HepG2 (cell line): ENCODE measurements around the gene SLC29A1. TPM values are rescaled to one million over a fixed set of nuclear protein-coding genes. Genes with fewer than 3 reads are reported as not detected.

ENCODE experiments used
- AGO2 ChIP-seq: fragments of 200-400 bp; formaldehyde crosslinking; optimal IDR thresholded peaks from 2 replicates; pipeline ENCODE3; 2017; ENCODE audit warnings: mild to moderate bottlenecking, low read depth, low read length, moderate library complexity
- ATAD3A ChIP-seq: sonication (generic); formaldehyde crosslinking; IDR thresholded peaks from 2 replicates; pipeline ENCODE4 v1.4.0; 2020; ENCODE audit warnings: missing genetic modification reagents
- ETV6 ChIP-seq: sonication (generic); formaldehyde crosslinking; conservative IDR thresholded peaks from 2 replicates; pipeline ENCODE4 v1.4.0; 2020; ENCODE audit warnings: missing genetic modification reagents
- GTF3A ChIP-seq: sonication (generic); formaldehyde crosslinking; conservative IDR thresholded peaks from 2 replicates; pipeline ENCODE4 v1.4.0; 2020; ENCODE audit warnings: mild to moderate bottlenecking, missing genetic modification reagents
- HIC2 ChIP-seq: sonication (generic); formaldehyde crosslinking; IDR thresholded peaks from 2 replicates; pipeline ENCODE4 v1.9.0; 2022; ENCODE audit warnings: low read depth, missing genetic modification reagents
- HNF1A ChIP-seq, 2 experiments: sonication (generic) in 1 of 2; formaldehyde crosslinking in 1 of 2; IDR thresholded peaks; 2 replicates each; pipeline versions ENCODE4 v1.4.0 to v1.6.1; 2016 to 2020; ENCODE audit warnings: borderline replicate concordance in 1 of 2, low read depth in 1 of 2, mild to moderate bottlenecking in 1 of 2, missing genetic modification reagents in 1 of 2
- HNRNPH1 ChIP-seq: fragments of 200-400 bp; formaldehyde crosslinking; optimal IDR thresholded peaks from 2 replicates; pipeline ENCODE3; 2017; ENCODE audit warnings: mild to moderate bottlenecking, low read depth, low read length
- KDM5B ChIP-seq: sonication (generic); formaldehyde crosslinking; IDR thresholded peaks from 2 replicates; pipeline ENCODE4 v1.4.0; 2020; ENCODE audit warnings: missing genetic modification reagents, mild to moderate bottlenecking, borderline replicate concordance
- KLF13 ChIP-seq: sonication (generic); formaldehyde crosslinking; IDR thresholded peaks from 2 replicates; pipeline ENCODE4 v1.4.0; 2020; ENCODE audit warnings: mild to moderate bottlenecking, missing genetic modification reagents
- MAZ ChIP-seq, 2 experiments: sonication (generic) in 1 of 2; formaldehyde crosslinking in 1 of 2; IDR thresholded peaks; 2 replicates each; pipeline versions ENCODE4 v1.5.0 to v1.6.1; 2012 to 2020; ENCODE audit warnings: low read depth in 2 of 2, mild to moderate bottlenecking in 2 of 2, borderline replicate concordance in 1 of 2, improper control_type of control experiment in 1 of 2, low read length in 1 of 2, missing genetic modification reagents in 1 of 2, moderate library complexity in 1 of 2
- NFYC ChIP-seq: IDR thresholded peaks from 2 replicates; pipeline ENCODE4 v1.6.1; 2016; ENCODE audit warnings: missing genetic modification reagents, missing compliant biosample characterization
- NR2F6 ChIP-seq, 2 experiments: IDR thresholded peaks; 2 replicates each; pipeline ENCODE4 v1.6.1; 2016; ENCODE audit warnings: antibody characterized with exemption in 1 of 2, mild to moderate bottlenecking in 1 of 2
- POLR2A ChIP-seq, 2 experiments: IDR thresholded peaks; 2 replicates each; pipeline ENCODE4 v1.6.1; 2011; ENCODE audit warnings: low read depth in 2 of 2, low read length in 2 of 2, mild to moderate bottlenecking in 1 of 2, moderate library complexity in 1 of 2; ENCODE audit not compliant: insufficient read depth in 1 of 2
- POLR2AphosphoS5 ChIP-seq: IDR thresholded peaks from 2 replicates; pipeline ENCODE4 v1.6.1; 2012; ENCODE audit warnings: low read depth, low read length
- PPARG ChIP-seq: conservative IDR thresholded peaks from 2 replicates; pipeline ENCODE4 v1.6.1; 2016; ENCODE audit warnings: missing biosample characterization, missing genetic modification reagents
- RFXANK ChIP-seq: IDR thresholded peaks from 2 replicates; pipeline ENCODE4 v1.6.1; 2016
- TERF1 ChIP-seq: sonication (generic); formaldehyde crosslinking; IDR thresholded peaks from 2 replicates; pipeline ENCODE4 v1.8.0; 2022; ENCODE audit warnings: mild to moderate bottlenecking, missing genetic modification reagents, moderate library complexity
- TOE1 ChIP-seq: sonication (generic); formaldehyde crosslinking; IDR thresholded peaks from 2 replicates; pipeline ENCODE4 v1.4.0; 2020; ENCODE audit warnings: mild to moderate bottlenecking, missing genetic modification reagents
- ZEB1 ChIP-seq: IDR thresholded peaks from 2 replicates; pipeline ENCODE4 v1.6.1; 2012; ENCODE audit warnings: mild to moderate bottlenecking, low read depth, inconsistent platforms; ENCODE audit not compliant: insufficient replicate concordance
- ZNF232 ChIP-seq: sonication (generic); formaldehyde crosslinking; IDR thresholded peaks from 2 replicates; pipeline ENCODE4 v1.4.0; 2020; ENCODE audit warnings: missing genetic modification reagents, borderline replicate concordance
- ZNF24 ChIP-seq: fragments of 450-650 bp; IDR thresholded peaks from 2 replicates; pipeline ENCODE4 v1.6.1; 2017; ENCODE audit warnings: antibody characterized with exemption, mild to moderate bottlenecking
- ZNF44 ChIP-seq: sonication (generic); formaldehyde crosslinking; IDR thresholded peaks from 2 replicates; pipeline ENCODE4 v1.5.1; 2020; ENCODE audit warnings: mild to moderate bottlenecking, missing genetic modification reagents
- ZSCAN31 ChIP-seq: sonication (generic); formaldehyde crosslinking; IDR thresholded peaks from 2 replicates; pipeline ENCODE4 v1.5.0; 2020; ENCODE audit warnings: low read depth, mild to moderate bottlenecking, missing genetic modification reagents
- polyA plus RNA-seq, 8 experiments: library from polyadenylated mRNA; depleted of rRNA in 3 of 8; stranded (reverse) in 7 of 8; unstranded in 1 of 8; fragments of >200 nt; fragmentation: Illumina TruSeq in 4 of 8; extraction: Trizol in 4 of 8; gene quantifications; 2 replicates each; pipeline versions ENCODE4 v1.2.1 to v1.2.3, GENCODE V29; 2011 to 2016; ENCODE audit warnings: low read depth in 4 of 8, missing spikeins in 1 of 8, mixed read lengths in 1 of 8; ENCODE audit not compliant: insufficient read depth in 1 of 8
- total RNA-seq, 5 experiments: library from RNA; depleted of rRNA; stranded (reverse); fragments of >200 nt; fragmentation: Illumina TruSeq; extraction: Trizol; gene quantifications; 2 replicates each; pipeline ENCODE4 v1.2.3, GENCODE V29; 2016; ENCODE audit warnings: low read depth in 1 of 5

SLC29A1 gene
- total and polyA plus RNA-seq, 2 of the 13 experiments (the other 11 are each of a cell fraction or from before 2014, with no cell fraction given): 43.2 to 106 TPM

DNA sequence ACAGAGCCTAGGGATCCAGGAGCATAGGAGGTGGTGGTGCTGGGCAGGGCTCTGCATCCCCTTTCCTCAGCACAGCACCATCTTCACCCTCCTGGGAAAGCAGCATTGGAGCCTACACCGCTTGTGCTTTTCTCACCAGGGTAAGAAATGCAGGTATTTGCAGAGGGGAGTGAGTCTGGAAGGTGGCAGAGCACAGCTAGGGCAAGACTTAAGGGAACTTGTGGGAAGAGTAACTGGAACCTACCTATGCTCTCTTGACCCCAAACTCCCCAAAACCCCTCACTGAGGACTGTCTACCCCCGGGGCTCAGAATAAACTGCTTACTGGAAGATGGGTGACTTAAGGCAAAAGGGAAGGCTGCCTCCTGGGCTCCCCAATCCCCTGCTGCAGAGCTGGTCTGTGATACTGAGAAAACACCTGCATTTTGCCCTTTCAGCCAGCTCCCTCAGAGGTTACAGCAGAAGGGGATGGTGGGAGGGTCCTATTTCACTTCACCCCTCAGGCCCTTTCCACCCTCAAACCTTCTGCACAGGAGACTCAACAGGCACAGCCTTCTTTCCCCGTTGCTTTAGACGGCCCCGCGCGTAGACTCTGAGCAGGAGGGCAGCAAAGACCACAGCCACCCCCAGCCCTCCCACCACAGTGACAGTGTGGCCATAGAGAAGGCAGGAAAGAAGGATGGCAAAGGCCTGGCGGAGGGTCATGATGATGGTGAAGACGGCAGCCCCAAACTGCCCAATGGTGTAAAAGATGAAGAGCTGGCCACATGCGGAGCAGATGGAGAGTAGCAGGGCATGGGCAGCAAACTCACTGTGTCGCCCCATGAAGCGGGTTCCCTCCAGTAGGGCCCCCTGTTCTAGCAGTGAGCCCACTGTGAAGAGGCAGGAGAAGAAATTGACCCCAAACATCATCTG lies 31.1 kb downstream of the SLC29A1 start (continued):
- TF ChIP-seq HNF1A (IDR thresholded peaks at IDR 0.05; ENCODE audit: low read depth) (no peak), HNF1A (CRISPR knock-in tag; IDR thresholded peaks at IDR 0.05; ENCODE audit: borderline replicate concordance) (no peak), RFXANK (CRISPR knock-in tag) (no peak), PPARG (no peak), ATAD3A (CRISPR knock-in tag) (no peak), ZNF44 (CRISPR knock-in tag) (no peak), KDM5B (CRISPR knock-in tag) (peak; percentile 28; the same call in 1 of the 2 replicates), HIC2 (CRISPR knock-in tag) (no peak), AGO2 (peak; percentile 97), ZEB1 (no peak), ETV6 (CRISPR knock-in tag) (no peak), GTF3A (CRISPR knock-in tag) (no peak), TERF1 (no peak), ZNF24 (no peak), ZNF232 (CRISPR knock-in tag) (no peak), POLR2AphosphoS5 (peak; percentile 61), ZSCAN31 (CRISPR knock-in tag) (0 out of 2 replicates have a peak, but pooled peaks have one; percentile 13), NFYC (CRISPR knock-in tag) (no peak), NR2F6 (IDR thresholded peaks at IDR 0.05) (no peak), NR2F6 (CRISPR knock-in tag; IDR thresholded peaks at IDR 0.05) (no peak), POLR2A (IDR thresholded peaks at IDR 0.05; ENCODE audit: insufficient read depth in 1 of 2, low read depth in 2 of 2, low read length in 2 of 2) (peak in 1 of 2 experiments; percentile 79; a peak in 2 of 4 replicates), TOE1 (CRISPR knock-in tag) (no peak), MAZ (IDR thresholded peaks at IDR 0.05; ENCODE audit: borderline replicate concordance, low read depth, low read length) (no peak), MAZ (CRISPR knock-in tag; IDR thresholded peaks at IDR 0.05; ENCODE audit: low read depth) (no peak), KLF13 (CRISPR knock-in tag) (no peak), HNRNPH1 (peak; percentile 69)
